HepG2 (cell line): ENCODE data around the gene CD300A. TPM values are rescaled to one million over a fixed set of nuclear protein-coding genes. Genes with fewer than 3 reads are reported as not detected.

Experiments
- CTCF ChIP-seq: sonication (generic); formaldehyde crosslinking; IDR thresholded peaks from 2 replicates; pipeline ENCODE4 v1.5.0; 2020; ENCODE audit warnings: mild to moderate bottlenecking, missing genetic modification reagents, moderate library complexity
- IRF9 ChIP-seq: sonication (generic); formaldehyde crosslinking; IDR thresholded peaks from 2 replicates; pipeline ENCODE4 v1.8.0; 2022; ENCODE audit warnings: missing genetic modification reagents, mild to moderate bottlenecking, borderline replicate concordance
- PITX1 ChIP-seq: sonication (generic); formaldehyde crosslinking; IDR thresholded peaks from 2 replicates; pipeline ENCODE4 v1.5.1; 2020; ENCODE audit warnings: mild to moderate bottlenecking, missing genetic modification reagents
- RFXANK ChIP-seq: IDR thresholded peaks from 2 replicates; pipeline ENCODE4 v1.6.1; 2016
- SMAD9 ChIP-seq: sonication (generic); formaldehyde crosslinking; IDR thresholded peaks from 2 replicates; pipeline ENCODE4 v1.5.1; 2020; ENCODE audit warnings: mild to moderate bottlenecking, missing genetic modification reagents
- SOX5 ChIP-seq: IDR thresholded peaks from 2 replicates; pipeline ENCODE4 v1.6.1; 2016; ENCODE audit warnings: borderline replicate concordance
- ZNF557 ChIP-seq: sonication (generic); formaldehyde crosslinking; IDR thresholded peaks from 2 replicates; pipeline ENCODE4 v1.4.0; 2020; ENCODE audit warnings: missing genetic modification reagents
- ZNF883 ChIP-seq: sonication (generic); formaldehyde crosslinking; IDR thresholded peaks from 2 replicates; pipeline ENCODE4 v1.5.1; 2020; ENCODE audit warnings: mild to moderate bottlenecking, missing genetic modification reagents; ENCODE audit errors: not compliant biosample characterization
- polyA plus RNA-seq, 8 experiments: library from polyadenylated mRNA; depleted of rRNA in 3 of 8; stranded (reverse) in 7 of 8; unstranded in 1 of 8; fragments of >200 nt; fragmentation: Illumina TruSeq in 4 of 8; extraction: Trizol in 4 of 8; gene quantifications; 2 replicates each; pipeline versions ENCODE4 v1.2.1 to v1.2.3, GENCODE V29; 2011 to 2016; ENCODE audit warnings: low read depth in 4 of 8, missing spikeins in 1 of 8, mixed read lengths in 1 of 8; ENCODE audit not compliant: insufficient read depth in 1 of 8
- total RNA-seq, 5 experiments: library from RNA; depleted of rRNA; stranded (reverse); fragments of >200 nt; fragmentation: Illumina TruSeq; extraction: Trizol; gene quantifications; 2 replicates each; pipeline ENCODE4 v1.2.3, GENCODE V29; 2016; ENCODE audit warnings: low read depth in 1 of 5
- TF ChIP-seq, protein P1 (sequence below): sonication (generic); formaldehyde crosslinking; IDR thresholded peaks from 2 replicates; pipeline ENCODE4 v1.5.0; 2020; ENCODE audit warnings: mild to moderate bottlenecking, missing genetic modification reagents
- TF ChIP-seq, protein P2 (sequence below), 2 experiments: fragments of 450-650 bp in 1 of 2; sonication (generic) in 1 of 2; formaldehyde crosslinking in 1 of 2; IDR thresholded peaks; 2 replicates each; pipeline versions ENCODE4 v1.6.1 to v1.8.0; 2016 to 2022; ENCODE audit warnings: antibody characterized with exemption in 1 of 2, mild to moderate bottlenecking in 1 of 2, missing genetic modification reagents in 1 of 2
- TF ChIP-seq, protein P3 (sequence below): sonication (generic); formaldehyde crosslinking; IDR thresholded peaks from 2 replicates; pipeline ENCODE4 v1.5.0; 2020; ENCODE audit warnings: missing genetic modification reagents, mild to moderate bottlenecking, borderline replicate concordance
- TF ChIP-seq, protein P4 (sequence below): sonication (generic); formaldehyde crosslinking; IDR thresholded peaks from 2 replicates; pipeline ENCODE4 v1.4.0; 2020; ENCODE audit warnings: missing genetic modification reagents

Gene CD300A
- total and polyA plus RNA-seq, 2 of the 13 experiments (the other 11 are each of a cell fraction or from before 2014, with no cell fraction given) = not detected

- TF ChIP-seq CTCF (CRISPR knock-in tag) (no peak), PITX1 (CRISPR knock-in tag) (no peak; the same call in 1 of the 2 replicates), ZNF883 (CRISPR knock-in tag) (no peak), SMAD9 (CRISPR knock-in tag) (no peak), IRF9 (CRISPR knock-in tag) (no peak), ZNF557 (no peak), RFXANK (CRISPR knock-in tag) (no peak), SOX5 (CRISPR knock-in tag) (no peak)
- TF ChIP-seq, protein P1, sequence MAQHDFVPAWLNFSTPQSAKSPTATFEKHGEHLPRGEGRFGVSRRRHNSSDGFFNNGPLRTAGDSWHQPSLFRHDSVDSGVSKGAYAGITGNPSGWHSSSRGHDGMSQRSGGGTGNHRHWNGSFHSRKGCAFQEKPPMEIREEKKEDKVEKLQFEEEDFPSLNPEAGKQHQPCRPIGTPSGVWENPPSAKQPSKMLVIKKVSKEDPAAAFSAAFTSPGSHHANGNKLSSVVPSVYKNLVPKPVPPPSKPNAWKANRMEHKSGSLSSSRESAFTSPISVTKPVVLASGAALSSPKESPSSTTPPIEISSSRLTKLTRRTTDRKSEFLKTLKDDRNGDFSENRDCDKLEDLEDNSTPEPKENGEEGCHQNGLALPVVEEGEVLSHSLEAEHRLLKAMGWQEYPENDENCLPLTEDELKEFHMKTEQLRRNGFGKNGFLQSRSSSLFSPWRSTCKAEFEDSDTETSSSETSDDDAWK (CRISPR knock-in tag) = no peak
- TF ChIP-seq, protein P2, sequence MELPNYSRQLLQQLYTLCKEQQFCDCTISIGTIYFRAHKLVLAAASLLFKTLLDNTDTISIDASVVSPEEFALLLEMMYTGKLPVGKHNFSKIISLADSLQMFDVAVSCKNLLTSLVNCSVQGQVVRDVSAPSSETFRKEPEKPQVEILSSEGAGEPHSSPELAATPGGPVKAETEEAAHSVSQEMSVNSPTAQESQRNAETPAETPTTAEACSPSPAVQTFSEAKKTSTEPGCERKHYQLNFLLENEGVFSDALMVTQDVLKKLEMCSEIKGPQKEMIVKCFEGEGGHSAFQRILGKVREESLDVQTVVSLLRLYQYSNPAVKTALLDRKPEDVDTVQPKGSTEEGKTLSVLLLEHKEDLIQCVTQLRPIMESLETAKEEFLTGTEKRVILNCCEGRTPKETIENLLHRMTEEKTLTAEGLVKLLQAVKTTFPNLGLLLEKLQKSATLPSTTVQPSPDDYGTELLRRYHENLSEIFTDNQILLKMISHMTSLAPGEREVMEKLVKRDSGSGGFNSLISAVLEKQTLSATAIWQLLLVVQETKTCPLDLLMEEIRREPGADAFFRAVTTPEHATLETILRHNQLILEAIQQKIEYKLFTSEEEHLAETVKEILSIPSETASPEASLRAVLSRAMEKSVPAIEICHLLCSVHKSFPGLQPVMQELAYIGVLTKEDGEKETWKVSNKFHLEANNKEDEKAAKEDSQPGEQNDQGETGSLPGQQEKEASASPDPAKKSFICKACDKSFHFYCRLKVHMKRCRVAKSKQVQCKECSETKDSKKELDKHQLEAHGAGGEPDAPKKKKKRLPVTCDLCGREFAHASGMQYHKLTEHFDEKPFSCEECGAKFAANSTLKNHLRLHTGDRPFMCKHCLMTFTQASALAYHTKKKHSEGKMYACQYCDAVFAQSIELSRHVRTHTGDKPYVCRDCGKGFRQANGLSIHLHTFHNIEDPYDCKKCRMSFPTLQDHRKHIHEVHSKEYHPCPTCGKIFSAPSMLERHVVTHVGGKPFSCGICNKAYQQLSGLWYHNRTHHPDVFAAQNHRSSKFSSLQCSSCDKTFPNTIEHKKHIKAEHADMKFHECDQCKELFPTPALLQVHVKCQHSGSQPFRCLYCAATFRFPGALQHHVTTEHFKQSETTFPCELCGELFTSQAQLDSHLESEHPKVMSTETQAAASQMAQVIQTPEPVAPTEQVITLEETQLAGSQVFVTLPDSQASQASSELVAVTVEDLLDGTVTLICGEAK (IDR thresholded peaks at IDR 0.05) = no peak
- TF ChIP-seq, protein P2 (CRISPR knock-in tag; IDR thresholded peaks at IDR 0.05) = peak; percentile 9; the same call in 1 of the 2 replicates
- TF ChIP-seq, protein P3, sequence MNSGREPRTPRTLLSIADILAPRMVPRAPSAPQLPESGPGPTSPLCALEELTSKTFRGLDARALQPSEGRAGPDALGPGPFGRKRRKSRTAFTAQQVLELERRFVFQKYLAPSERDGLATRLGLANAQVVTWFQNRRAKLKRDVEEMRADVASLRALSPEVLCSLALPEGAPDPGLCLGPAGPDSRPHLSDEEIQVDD (CRISPR knock-in tag) = no peak
- TF ChIP-seq, protein P4, sequence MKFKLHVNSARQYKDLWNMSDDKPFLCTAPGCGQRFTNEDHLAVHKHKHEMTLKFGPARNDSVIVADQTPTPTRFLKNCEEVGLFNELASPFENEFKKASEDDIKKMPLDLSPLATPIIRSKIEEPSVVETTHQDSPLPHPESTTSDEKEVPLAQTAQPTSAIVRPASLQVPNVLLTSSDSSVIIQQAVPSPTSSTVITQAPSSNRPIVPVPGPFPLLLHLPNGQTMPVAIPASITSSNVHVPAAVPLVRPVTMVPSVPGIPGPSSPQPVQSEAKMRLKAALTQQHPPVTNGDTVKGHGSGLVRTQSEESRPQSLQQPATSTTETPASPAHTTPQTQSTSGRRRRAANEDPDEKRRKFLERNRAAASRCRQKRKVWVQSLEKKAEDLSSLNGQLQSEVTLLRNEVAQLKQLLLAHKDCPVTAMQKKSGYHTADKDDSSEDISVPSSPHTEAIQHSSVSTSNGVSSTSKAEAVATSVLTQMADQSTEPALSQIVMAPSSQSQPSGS (CRISPR knock-in tag) = no peak
Observed at GRCh38 chr17:74435775-74436359, 30.6 kb upstream of the CD300A start (continued).
